KOPT-K1 (cell line): ENCODE data around the gene RPL31.

Experiments
- H3K27ac ChIP-seq: fragments of 200-600 bp; sonication (generic); 2 replicates; pipeline ENCODE4 v1.5.1; 2016; ENCODE audit warnings: antibody characterized with exemption, mild to moderate bottlenecking, low read depth, low read length; ENCODE audit not compliant: poor library complexity, severe bottlenecking
- H3K36me3 ChIP-seq: fragments of 200-600 bp; sonication (generic); 2 replicates; pipeline ENCODE4 v1.5.1; 2017; ENCODE audit warnings: antibody characterized with exemption, mild to moderate bottlenecking, low read length, moderate library complexity; ENCODE audit not compliant: insufficient read depth
- H3K9me3 ChIP-seq: fragments of 200-600 bp; sonication (generic); 2 replicates; pipeline ENCODE4 v1.5.1; 2017; ENCODE audit warnings: antibody characterized with exemption, low read length, mild to moderate bottlenecking; ENCODE audit not compliant: insufficient read depth, poor library complexity, severe bottlenecking

RPL31 gene

GRCh38 chr2:100998235-100998573 lies 3.9 kb upstream of the RPL31 start:
- H3K27ac ChIP-seq: no peak overlapping the region
- peaks cover 39% of the 10 kb centered on the region for H3K36me3 ChIP-seq
- no peaks in the 10 kb centered on the region for H3K9me3 ChIP-seq

- Histone ChIP-seq H3K9me3 (no peaks in the 10 kb centered on the region), H3K36me3 (peaks cover 44% of the 10 kb centered on the region), H3K27ac (no peak overlapping the region)
Measured at GRCh38 chr2:100999995-101000394, 2.1 kb upstream of the RPL31 start.

- Histone ChIP-seq H3K27ac (peak overlapping the region; percentile 83), H3K9me3 (no peaks in the 10 kb centered on the region), H3K36me3 (peaks cover 55% of the 10 kb centered on the region)
Measured at GRCh38 chr2:101002562-101003277, 631 bp downstream of the RPL31 start.

GRCh38 chr2:101003278-101003775 lies 1.2 kb downstream of the RPL31 start:
- H3K36me3 ChIP-seq: peaks cover 61% of the 10 kb centered on the region
- H3K9me3 ChIP-seq: no peaks in the 10 kb centered on the region
- H3K27ac ChIP-seq: peak overlapping the region; percentile 83

GRCh38 chr2:101004620-101005325 lies 2.7 kb downstream of the RPL31 start:
- Histone ChIP-seq H3K27ac (peak overlapping the region; percentile 18), H3K36me3 (peaks cover 73% of the 10 kb centered on the region), H3K9me3 (no peaks in the 10 kb centered on the region)

- Histone ChIP-seq H3K27ac (no peak overlapping the region), H3K9me3 (no peaks in the 10 kb centered on the region), H3K36me3 (peaks cover 87% of the 10 kb centered on the region)
Measured at GRCh38 chr2:101006065-101006715, 4.1 kb downstream of the RPL31 start.

- Histone ChIP-seq H3K9me3 (no peaks in the 10 kb centered on the region), H3K36me3 (peaks cover 96% of the 10 kb centered on the region), H3K27ac (no peak overlapping the region)
Measured at GRCh38 chr2:101007415-101008345, 5.6 kb downstream of the RPL31 start.

GRCh38 chr2:101011152-101011551 lies 9.1 kb downstream of the RPL31 start:
- H3K36me3 ChIP-seq: peaks cover 91% of the 10 kb centered on the region
- no peak overlapping the region for H3K27ac ChIP-seq
- H3K9me3 ChIP-seq: peaks cover 8% of the 10 kb centered on the region

- peaks cover 83% of the 10 kb centered on the region for H3K36me3 ChIP-seq
- H3K27ac ChIP-seq: no peak overlapping the region
- peaks cover 8% of the 10 kb centered on the region for H3K9me3 ChIP-seq
Measured at GRCh38 chr2:101012054-101012705, 10.1 kb downstream of the RPL31 start.

- no peak overlapping the region for H3K27ac ChIP-seq
- H3K9me3 ChIP-seq: peaks cover 8% of the 10 kb centered on the region
- H3K36me3 ChIP-seq: peaks cover 83% of the 10 kb centered on the region
Measured at GRCh38 chr2:101012706-101013181, 10.7 kb downstream of the RPL31 start.

- H3K9me3 ChIP-seq: peaks cover 8% of the 10 kb centered on the region
- H3K27ac ChIP-seq: no peak overlapping the region
- peaks cover 84% of the 10 kb centered on the region for H3K36me3 ChIP-seq
Measured at GRCh38 chr2:101014264-101014857, 12.3 kb downstream of the RPL31 start.

- H3K9me3 ChIP-seq: peaks cover 8% of the 10 kb centered on the region
- peaks cover 84% of the 10 kb centered on the region for H3K36me3 ChIP-seq
- no peak overlapping the region for H3K27ac ChIP-seq
Measured at GRCh38 chr2:101017371-101017770, 15.3 kb downstream of the RPL31 start.

GRCh38 chr2:101018934-101019333 lies 16.8 kb downstream of the RPL31 start:
- Histone ChIP-seq H3K36me3 (peaks cover 72% of the 10 kb centered on the region), H3K27ac (no peak overlapping the region), H3K9me3 (peaks cover 8% of the 10 kb centered on the region)

GRCh38 chr2:101022221-101022620 lies 20.1 kb downstream of the RPL31 start:
- no peaks in the 10 kb centered on the region for H3K9me3 ChIP-seq
- peaks cover 64% of the 10 kb centered on the region for H3K36me3 ChIP-seq
- H3K27ac ChIP-seq: no peak overlapping the region
